ENCODE measurements around the gene LRRC27.

The LRRC27 gene

GRCh38 chr10:132417257-132417910, 85.4 kb downstream of the LRRC27 start:
- DNase-seq = no peak

GRCh38 chr10:132417957-132418441, 86.0 kb downstream of the LRRC27 start:
- DNase-seq = no peak

GRCh38 chr10:132418527-132419416, 86.8 kb downstream of the LRRC27 start:
- DNase-seq = no peak

GRCh38 chr10:132419538-132420468, 87.8 kb downstream of the LRRC27 start:
- DNase-seq = no peak

GRCh38 chr10:132420469-132420980, 88.5 kb downstream of the LRRC27 start:
- DNase-seq = no peak

- DNase-seq = no peak
Observed at GRCh38 chr10:132420981-132421846, 89.2 kb downstream of the LRRC27 start.

- DNase-seq = no peak
Observed at GRCh38 chr10:132421847-132422751, 90.1 kb downstream of the LRRC27 start.

GRCh38 chr10:132422903-132423825, 91.2 kb downstream of the LRRC27 start:
- peak; percentile 32 for DNase-seq

GRCh38 chr10:132423966-132424861, 92.2 kb downstream of the LRRC27 start:
- DNase-seq = no peak

GRCh38 chr10:132425029-132425756, 93.2 kb downstream of the LRRC27 start:
- DNase-seq = no peak

- no peak for DNase-seq
Observed at GRCh38 chr10:132425757-132426155, 93.8 kb downstream of the LRRC27 start.

GRCh38 chr10:132427006-132427771, 95.2 kb downstream of the LRRC27 start:
- DNase-seq = no peak

- no peak for DNase-seq
Observed at GRCh38 chr10:132427939-132428367, 96.0 kb downstream of the LRRC27 start.

- DNase-seq = no peak
Observed at GRCh38 chr10:132428486-132428995, 96.5 kb downstream of the LRRC27 start.

All from NCI-H446 treated with DMSO at 0.1 percent for 48 hours (cell line).